DMS114 treated with DMSO at 0.1 percent for 48 hours (cell line): ENCODE measurements around the gene C1orf159.

Source experiments
- DNase-seq: peaks from one replicate; lab custom pipeline; 2025; ENCODE audit not compliant: unreplicated experiment; lab: John Stamatoyannopoulos, UW

Gene C1orf159

DNA sequence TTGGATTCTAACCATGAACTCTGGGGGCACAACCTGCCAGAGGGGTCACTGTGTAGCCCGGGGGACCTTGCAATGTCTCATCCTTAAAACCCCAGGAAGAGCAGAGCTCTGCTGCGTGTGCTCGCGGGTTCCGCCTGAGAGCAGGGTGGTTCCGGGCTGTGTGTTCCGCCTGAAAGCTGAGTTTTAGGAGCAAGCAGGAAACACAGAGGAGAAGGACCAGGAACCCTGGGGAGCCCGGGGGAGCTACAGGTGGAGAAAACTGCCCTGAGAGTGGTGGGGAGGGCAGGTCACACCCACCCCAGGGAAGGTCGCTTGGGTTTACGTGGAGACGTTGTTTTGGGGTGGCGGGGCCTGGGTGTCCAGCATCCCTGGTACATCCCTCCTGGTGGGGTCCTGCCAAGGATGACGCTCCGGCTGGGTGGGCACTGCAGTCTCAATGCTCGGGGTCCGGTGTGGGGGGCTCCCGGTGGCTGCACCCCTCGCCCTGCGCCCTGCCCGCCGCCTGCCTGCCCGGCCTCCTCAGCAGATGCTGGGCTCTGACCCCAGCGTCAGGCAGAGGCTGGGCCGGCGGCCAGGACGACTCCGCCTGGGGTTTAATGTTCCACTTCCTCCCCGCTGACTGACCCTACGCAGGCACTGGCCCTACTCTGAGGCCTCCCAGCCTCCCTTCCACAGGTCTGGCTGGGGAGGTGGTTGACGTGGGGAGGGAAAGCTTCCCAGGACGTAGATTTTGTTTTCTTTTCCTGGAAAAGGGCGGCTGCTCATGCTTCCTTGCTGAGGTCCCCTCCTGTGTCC is 17.3 kb upstream of the C1orf159 start:
- no peak for DNase-seq

DNA sequence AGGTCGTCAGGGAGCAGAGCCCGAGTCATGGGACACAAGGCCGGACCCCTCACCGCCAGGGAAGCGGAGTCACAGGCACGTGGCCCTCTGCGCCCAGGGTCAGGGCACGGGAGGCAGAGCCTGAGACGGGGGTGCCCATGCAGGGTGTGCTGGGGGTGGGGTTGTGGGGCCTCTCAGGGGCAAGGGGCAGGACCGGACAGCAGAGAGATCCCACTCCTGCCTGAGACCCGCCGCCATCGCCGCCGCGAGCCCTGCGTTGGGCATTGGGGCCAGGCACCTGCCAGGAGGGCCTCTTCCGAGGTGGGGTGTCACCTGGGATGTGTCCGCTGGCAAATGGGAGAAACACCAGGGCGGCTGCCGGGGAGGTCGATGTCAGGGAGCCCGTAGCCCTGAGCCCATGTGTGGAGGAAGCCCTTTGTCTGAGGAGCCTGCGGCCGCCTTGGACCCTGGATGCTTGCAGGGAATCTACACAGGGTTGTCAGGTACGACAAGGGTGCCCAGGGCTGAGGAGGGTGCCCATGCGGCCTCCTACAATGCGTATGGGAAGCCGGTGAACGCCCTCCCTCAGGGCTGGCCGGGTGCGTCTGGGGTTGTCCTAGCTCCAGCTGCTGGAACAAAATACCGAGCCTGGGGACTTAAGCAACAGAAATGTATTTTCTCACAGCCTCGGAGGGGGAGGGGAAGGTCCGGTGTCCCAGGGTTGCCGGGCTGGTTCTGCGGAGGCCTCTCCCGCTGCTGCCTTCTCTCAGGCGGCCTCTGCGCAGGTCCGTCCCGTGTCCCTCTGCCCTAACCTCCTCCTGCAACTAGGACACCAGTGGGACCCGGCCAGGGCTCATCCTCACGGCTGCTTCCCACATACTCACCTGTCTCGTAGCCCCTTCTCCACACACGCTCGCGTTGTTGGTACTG is 16.4 kb upstream of the C1orf159 start:
- no peak for DNase-seq

DNA sequence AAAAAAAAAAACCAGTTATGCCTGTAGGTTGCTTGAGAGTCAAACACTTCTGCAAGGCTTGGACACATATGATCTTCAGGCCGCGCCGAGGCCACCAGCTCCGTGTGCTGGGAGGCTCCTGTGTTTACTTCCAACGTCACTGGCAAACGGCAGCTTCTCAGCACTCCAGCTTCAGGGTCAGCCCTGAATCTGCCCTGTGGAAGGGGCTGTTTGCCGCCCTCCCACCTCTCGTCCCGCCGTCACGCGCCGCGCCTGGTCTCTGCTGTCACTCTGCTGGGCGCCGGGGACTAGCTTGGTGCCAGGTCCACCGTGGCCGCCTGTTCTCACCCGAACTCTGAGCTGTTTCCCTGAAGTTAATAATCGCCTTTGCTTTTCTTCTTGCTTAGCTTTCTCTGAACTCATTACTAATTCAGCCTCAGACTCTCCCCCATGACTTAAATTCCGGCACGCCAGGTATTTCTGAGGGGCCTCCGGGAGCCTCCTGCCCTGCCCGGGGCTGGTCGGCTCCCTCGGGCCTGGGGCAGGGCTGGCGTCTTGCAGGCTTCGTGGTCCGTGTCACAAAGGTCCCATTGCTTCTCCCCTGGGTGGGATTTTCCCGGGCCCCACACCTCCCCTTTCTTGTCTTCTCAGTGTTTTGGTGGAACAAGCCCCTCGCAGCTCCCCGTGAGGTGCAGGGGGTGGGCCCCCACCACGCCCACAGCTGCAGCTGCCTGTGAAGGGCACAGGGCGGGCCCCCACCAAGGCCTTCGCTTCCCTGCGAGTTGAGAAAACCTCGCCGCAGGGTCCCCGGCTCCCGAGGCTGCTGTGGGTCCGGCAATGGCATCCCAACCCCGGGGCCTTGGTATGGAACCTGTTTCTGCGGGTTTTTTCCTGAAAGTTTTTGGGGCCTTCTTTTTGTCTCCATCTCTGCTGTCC is 14.6 kb upstream of the C1orf159 start:
- DNase-seq, result no peak

DNA sequence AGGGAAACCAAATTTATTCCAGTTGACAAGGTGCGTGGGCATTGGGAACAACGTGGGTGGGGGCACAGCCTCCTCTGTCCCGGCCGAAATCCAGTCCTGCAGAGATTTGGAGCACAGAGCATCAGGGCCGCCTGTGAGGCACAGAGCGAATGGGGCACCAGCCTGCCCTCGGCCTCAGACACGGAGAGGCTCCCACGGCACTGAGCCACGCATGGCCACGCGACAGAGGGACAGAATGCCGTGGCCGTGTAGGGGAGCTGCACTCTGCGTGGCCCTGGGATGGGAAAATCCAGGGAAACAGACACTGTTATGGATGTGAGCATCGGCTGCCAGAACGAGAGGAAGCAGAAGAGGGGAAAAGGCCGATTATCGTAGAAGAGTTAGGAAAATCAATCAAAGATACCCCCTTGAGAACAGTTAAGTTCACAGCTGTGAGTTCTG is 13.5 kb upstream of the C1orf159 start:
- DNase-seq, result no peak

DNA sequence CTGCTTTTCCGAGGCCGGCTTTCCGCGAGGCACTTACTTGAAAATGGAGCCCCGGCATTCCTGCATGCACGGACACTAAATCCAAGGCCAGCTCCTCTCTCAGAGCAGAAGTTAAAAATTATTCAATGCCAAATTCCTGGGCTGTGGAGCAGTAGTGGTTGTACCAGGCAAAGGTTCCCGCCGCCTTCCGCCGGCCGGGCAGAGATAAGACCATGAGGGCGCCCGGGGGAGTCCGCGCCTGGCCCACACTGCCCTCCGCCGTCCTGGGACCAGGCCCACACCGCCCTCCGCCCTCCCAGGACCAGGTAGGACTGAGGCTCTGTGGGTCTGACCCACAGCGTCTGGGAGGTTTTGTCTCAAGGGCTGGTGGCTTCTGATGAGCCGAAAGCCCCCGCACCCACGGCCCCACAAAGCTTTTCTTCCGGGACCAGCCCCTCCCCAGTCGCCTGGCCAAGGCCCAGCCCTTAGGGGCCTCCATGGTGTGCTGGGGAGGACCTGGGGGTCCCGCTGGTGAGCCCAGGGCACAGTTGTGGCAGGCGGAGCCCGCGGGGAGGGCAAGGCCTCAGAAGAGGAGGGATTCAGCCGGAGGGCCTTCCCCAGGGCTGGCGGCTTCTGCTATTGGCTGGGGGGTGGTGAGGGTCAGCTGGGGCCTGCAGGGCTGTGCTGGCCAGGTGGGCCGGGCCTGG is 12.7 kb upstream of the C1orf159 start:
- no peak for DNase-seq

DNA sequence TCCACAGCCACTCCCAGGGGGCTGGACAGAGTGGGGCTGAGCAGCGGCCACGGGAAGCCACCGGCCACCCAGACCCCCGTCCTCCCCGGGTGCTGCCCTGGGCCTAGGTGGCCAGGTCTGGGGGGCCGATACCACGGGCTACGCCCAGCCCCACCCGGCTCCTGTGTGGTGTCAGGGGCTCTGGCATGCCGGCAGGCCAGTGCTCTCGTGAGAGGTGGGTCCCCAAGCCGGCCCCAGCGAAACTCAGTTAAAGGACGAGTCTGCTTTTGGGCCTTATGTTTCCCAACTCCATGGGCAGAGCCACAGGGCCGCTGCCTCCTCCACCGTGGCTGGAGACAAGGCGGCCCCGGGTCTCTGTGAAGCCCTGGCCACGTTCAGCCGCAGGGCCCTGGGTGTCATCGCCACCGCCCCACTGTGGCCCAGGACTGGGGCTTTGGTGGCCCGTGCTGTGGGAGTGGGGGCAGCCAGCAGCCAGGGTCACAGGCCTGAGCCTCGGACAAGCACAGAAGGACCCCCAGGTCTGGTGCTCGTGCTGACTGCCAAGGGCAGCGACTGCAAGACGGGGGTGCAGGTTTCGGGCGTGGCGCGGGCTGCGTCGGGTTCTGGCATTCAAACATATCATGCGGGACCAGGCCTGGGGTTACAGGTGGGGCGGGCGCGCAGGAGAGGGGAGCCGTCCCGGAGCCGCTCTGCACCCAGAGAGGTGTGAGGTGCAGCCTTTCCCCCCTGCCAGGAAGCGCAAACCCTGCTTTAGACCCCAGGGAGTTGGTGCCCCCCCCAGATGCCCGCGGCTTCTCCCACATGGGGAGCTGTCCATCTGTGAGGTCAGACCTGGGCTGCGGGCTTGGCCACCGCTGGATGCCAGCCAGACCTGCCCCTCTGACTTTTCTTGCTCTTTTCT is 11.9 kb upstream of the C1orf159 start:
- DNase-seq, result no peak

DNA sequence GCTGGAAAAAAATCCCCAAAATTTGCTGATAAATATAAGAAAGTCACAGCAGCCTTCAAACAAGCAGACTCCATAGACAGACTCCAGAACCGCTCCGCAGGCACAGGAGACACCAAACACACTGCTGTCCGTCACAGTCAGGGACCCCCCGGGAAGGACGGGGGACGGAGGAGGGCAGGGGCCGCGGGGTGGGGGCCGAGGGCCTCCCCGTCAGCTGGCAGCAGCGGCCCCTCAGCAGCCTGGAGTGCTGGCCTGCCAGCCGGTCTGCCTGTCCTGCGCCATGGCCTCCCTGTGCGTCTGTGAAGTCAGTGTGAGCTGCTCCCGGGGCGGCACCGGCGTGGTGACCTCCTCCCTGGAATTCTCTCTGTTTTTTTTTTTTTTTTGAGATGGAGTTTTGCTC is 10.1 kb upstream of the C1orf159 start:
- DNase-seq, result no peak

DNA sequence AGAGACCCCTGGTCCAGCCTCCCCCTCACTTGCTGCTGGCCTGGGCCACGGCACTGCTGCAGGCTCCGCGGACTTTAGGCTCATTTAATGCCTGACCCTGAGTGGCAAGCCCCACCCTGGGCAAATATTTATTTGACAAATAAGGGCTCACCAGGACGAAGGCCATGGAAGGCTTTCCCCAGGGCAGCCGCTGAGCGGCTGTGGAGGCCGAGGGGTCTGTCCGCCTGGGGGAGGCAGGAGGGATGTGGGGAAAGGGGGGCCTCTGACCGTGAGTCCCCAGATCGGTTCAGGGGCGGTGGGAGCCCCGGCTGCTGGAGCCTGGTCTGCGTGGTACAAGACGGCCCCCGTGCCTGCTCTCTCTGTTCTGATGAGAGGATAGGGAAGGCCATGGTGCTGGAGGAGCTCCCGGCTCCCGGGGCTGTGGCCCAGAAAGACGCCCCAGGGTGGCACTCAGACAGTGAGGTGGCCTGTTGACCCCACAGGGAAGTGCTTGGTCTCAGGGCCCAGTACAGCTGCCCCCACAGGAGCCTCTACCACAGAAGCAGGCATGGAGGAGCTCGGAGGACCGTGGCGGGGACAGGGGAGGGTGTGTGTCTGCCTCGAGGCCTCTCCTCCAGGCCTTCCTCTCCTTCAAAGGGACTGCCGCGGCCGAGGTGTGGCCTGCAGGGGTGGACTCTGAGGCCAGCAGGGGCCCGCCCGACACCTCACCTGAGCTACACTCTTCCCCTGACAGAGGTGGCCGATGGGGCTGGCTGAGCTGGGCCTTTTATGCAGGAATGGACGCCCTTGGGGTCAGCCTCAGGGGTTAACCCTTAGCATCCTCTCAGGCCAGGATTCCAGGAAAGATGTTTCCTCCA is 9.1 kb upstream of the C1orf159 start:
- no peak for DNase-seq

DNA sequence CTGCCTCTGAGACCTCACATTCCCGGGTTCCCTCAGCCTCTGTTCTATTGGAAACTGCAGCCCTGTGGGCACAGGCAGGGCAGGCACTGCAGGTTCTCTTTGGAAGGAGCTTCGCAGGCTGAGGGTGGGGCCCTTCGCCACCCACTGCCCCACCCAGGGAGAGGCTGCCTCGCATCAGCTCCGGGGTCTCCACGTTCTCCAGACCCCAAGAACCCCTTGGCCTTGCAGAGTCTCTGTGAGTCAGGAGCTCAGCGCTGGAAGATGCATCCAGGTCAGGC is 8.6 kb upstream of the C1orf159 start:
- DNase-seq, result no peak

DNA sequence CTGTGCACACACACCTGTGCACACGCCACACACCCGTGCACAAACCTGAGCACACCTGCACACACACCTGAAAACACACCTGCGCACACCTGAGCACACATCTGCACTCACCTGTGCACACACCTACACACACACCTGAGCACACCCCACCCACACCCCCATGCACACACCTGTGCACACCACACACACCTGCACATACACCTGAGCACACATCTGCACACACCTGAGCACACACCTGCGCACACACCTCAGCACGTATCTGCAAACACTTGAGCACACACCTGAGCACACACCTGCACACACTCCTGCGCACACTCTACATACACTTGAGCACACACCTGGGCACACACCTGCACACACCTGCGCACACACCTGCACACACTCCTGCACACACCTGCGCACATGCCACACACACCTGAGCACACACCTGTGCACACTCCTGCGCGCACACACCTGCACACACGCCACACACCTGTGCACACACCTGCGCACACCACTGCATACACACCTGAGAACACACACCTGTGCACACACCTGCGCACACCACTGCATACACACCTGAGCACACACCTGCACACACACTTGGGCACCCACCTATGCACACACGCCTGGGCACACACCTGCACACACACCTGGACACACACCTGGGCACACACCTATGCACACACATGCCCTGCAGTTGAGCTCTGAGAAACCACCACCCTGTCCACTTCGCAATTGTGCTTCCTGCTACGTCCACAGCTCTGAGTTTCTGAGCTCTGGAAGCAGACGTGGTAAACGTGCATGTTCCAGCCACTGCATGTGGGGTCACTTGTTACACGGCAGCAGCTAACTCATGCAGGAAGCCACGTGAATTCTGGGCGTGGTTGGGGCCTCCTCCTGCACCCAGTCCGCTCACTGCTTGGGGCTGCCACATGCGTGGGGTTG is 8.0 kb upstream of the C1orf159 start:
- no peak for DNase-seq

DNA sequence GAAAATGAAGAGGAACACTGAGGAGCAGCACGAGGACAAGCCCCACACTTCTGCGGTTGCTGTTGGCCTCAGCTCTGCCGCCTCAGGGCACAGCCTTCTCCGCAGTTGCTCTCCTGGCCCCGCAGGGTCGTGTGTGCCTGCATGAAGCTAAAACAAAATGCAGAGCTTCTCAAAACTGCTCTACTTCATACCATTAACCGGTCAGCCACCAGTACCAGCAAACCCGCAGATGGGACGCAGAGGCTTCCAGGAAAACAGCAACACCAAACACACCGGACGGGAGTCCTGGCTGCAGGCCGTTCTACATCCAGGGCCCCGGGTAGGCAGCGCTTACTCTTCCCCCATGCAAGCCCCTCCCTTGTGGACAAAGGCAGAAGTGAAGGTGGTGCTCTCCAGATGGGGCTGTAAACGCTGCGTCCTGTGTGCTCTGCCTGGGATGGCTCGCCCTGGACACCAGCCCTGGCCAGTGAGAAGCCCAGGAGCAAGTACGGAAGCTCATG is 7.1 kb upstream of the C1orf159 start:
- peak; percentile 12 for DNase-seq

DNA sequence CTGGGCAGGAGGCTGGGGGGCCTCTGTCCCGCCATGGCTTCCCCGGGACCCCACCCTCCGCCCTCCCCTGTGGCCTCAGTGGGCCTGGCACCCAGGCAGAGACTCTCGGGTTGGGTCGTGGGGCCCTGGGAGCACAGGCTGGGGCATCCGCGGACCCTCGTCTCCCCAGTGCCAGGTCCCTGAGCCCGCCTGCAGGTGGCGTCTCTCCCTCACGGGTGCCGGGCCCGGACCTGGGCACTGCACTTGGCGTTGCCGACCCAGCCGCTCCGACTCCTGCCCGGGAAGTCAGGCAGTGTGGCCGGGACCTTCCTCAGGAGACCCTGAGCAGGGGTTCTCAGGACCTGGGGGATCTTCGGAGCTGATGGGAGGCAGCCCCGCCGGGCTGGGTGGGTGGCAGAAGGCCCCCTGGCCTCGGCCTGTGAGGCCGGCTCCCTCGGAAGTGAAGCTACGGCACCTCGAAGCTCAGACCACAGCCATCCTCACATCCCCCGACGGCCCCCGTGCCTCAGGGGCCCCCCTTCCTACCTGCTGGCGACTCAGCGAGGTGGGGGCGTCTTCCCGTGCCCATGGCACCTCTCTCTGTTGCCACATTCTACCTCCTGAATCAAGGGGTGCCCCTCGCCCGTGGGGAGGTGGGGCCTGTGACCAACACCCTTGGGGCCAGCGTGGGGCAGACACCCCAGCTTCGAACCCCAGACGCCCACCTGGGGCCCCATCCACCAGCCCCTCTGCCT is 6.4 kb upstream of the C1orf159 start:
- DNase-seq, result no peak

DNA sequence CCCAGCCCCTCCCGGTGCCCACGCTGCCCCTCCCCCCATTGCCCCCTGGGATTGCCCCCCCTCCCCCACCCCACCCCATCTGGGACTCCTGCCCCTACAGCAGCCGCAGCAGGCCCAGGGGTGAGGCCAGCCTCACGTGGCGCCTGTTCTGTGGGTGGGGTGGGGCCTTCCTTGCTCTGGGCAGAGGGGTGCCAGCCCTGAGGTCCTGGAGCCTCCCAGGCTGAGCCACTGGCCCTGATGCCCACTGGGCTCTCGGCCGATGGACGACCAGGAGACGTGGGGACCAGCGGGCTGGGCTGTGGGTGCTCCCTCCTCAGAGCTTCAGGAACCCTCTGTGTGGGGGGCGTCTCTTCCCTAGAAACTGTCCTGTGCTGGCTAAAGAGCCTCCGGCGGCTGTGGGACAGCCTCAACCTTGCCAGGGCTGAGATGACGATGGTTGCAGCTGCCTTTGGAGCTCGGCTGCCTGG is 5.8 kb upstream of the C1orf159 start:
- DNase-seq, result no peak

DNA sequence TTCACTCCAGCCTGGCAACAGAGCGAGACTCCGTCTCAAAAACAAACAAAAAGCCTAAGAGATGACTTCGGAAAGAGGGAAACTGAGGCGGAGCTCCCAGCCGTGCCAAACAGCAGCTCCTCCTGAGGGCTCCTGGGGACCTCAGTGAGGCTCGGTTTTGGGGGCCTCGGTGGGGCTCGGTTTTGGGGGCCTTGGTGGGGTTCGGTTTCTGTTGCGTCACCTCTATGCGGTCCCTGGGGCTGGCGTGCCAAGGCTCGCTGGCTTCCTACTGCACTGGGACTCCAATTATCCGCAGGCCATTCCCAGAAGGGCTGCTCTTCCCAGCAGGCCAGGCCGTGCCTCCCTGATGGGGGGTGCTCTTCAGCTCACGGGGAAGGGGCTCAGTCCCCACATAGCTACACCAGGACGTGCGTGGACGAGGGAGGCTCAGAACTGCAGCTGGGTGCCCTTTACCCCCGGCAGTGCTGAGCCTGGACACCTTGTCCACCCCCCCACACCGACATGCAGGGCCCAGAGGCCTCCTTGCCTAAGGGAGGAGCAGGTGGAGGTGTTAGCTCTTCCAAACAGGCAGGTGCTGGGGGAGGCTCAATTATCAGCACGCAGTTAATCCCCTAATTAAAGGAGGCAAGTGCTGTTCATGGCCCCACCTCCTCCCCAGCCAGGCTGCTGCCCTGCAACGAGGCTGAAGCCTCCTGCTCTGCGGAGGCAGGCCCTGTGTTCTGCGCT is 5.1 kb upstream of the C1orf159 start:
- no peak for DNase-seq

DNA sequence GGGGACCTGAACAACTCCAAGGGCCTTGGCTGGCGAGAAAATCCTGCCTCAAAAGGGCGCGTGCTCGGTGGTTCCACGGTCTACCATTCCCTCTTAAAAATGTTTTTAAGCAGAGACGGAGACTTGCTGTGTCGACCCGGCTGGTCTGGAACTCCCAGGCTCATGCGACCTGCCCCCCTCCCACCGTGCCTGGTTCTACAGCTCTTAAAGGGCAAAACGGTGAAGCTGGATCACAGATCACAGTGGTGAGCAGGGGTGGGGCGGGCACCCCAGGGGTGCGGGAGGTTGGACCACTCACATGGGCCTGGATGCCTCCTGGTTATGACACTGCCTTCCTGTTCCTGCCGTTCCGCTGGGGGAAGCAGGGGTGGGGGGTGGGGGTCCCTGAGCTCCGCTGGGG is 4.2 kb upstream of the C1orf159 start:
- no peak for DNase-seq

DNA sequence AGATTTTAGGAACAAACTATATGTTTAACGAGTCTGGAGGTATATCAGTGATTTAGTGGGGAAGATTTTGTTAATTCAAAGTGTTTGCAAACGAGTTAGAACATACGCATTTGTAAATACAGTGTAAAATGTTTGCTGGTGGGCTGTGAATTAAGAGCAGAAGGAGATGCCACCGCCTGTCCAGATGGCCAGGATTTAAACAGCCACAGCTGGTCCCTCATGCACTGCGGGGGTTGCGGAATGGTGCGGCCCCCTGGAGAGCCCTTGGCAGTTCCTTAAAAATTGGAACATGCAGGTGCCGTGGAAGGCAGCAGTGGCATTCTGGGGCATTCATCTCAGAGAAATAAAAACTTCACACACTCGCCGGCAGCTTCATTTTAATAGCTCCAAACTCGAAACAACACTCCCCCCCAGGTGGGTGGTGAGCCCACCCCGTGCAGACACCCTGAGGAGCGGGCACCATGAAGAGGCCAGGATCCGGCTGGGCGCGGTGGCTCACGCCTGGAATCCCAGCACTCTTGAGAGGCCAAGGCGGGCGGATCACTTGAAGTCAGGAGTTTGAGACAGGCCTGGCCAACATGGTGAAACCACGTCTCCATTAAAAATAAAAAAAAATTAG is 3.5 kb upstream of the C1orf159 start:
- no peak for DNase-seq
